Activated naive CD4-positive, alpha-beta T cell treated with anti-CD3 and anti-CD28 coated beads for 36 hours (primary cell): ENCODE measurements around the gene EEF2. TPM values are rescaled to one million over a fixed set of nuclear protein-coding genes. Genes with fewer than 3 reads are reported as not detected.
"Not testable (repeated sequence)": the region's sequence is repeated elsewhere in the genome, so short reads cannot be mapped to it uniquely, and the experiment has no call there.

ENCODE experiments used
- CTCF ChIA-PET: fragments of 350-600 bp; sonication (Branson Sonifier 250); formaldehyde crosslinking; loops from one replicate; lab custom pipeline; 2021; ENCODE audit warnings: antibody characterized with exemption; lab: Charles Lee
- DNase-seq: peaks from one replicate; pipeline ENCODE4 v3.0.0-alpha.2; 2020
- H3K27ac Mint-ChIP-seq: one replicate; pipeline ENCODE4 v1.8.0; 2021; ENCODE audit warnings: mild to moderate bottlenecking, mixed read lengths
- H3K27me3 Mint-ChIP-seq: one replicate; pipeline ENCODE4 v1.8.0; 2021; ENCODE audit warnings: low read depth, mixed read lengths
- H3K36me3 Mint-ChIP-seq: one replicate; pipeline ENCODE4 v1.8.0; 2021; ENCODE audit warnings: low read depth, mixed read lengths
- H3K4me1 Mint-ChIP-seq: one replicate; pipeline ENCODE4 v1.8.0; 2021; ENCODE audit warnings: low read depth, mixed read lengths
- H3K4me3 Mint-ChIP-seq: one replicate; pipeline ENCODE4 v1.8.0; 2021; ENCODE audit warnings: mild to moderate bottlenecking, moderate library complexity, mixed read lengths
- H3K9me3 Mint-ChIP-seq: one replicate; pipeline ENCODE4 v1.8.0; 2021; ENCODE audit warnings: mixed read lengths
- intact Hi-C: fragments of 100-400 bp; cut with micrococcal nuclease; formaldehyde crosslinking; loops from one replicate; pipeline ENCODE4 v1.15.1; 2023
- total RNA-seq, 2 experiments: library from RNA; stranded (reverse); gene quantifications; one replicate each; pipeline ENCODE4 v1.2.3, GENCODE V29; 2021

EEF2 gene
- total RNA-seq, 2 experiments from 2014 or later = 3,747 to 3,914 TPM

GRCh38 chr19:4012092-4012974, 27.1 kb upstream of the EEF2 start:
- intact Hi-C loops = no loop called here
- DNase-seq = no peak
- no peak overlapping the region for H3K27ac Mint-ChIP-seq
- no peaks in the 10 kb centered on the region for H3K27me3 Mint-ChIP-seq
- H3K4me1 Mint-ChIP-seq = peaks cover 36% of the 10 kb centered on the region
- no peaks in the 10 kb centered on the region for H3K9me3 Mint-ChIP-seq
- H3K36me3 Mint-ChIP-seq = peaks cover 3% of the 10 kb centered on the region
- no peak overlapping the region for H3K4me3 Mint-ChIP-seq
- CTCF ChIA-PET = no interaction called here

- H3K36me3 Mint-ChIP-seq, H3K27me3 Mint-ChIP-seq, H3K27ac Mint-ChIP-seq, intact Hi-C loops, H3K4me3 Mint-ChIP-seq, H3K9me3 Mint-ChIP-seq, DNase-seq, CTCF ChIA-PET: not testable (repeated sequence)
- H3K4me1 Mint-ChIP-seq = peaks cover 36% of the 10 kb centered on the region
Observed at GRCh38 chr19:4011430-4011829, 26.2 kb upstream of the EEF2 start.

GRCh38 chr19:4010808-4011110, 25.5 kb upstream of the EEF2 start:
- Mint-ChIP-seq H3K4me3 (no peak overlapping the region), H3K27me3 (no peaks in the 10 kb centered on the region), H3K4me1 (peaks cover 39% of the 10 kb centered on the region), H3K27ac (no peak overlapping the region), H3K9me3 (no peaks in the 10 kb centered on the region), H3K36me3 (peaks cover 1% of the 10 kb centered on the region)
- intact Hi-C loops = no loop called here
- CTCF ChIA-PET = no interaction called here
- no peak for DNase-seq

- no peak for DNase-seq
- Mint-ChIP-seq H3K9me3 (no peaks in the 10 kb centered on the region), H3K27ac (no peak overlapping the region), H3K4me3 (peak overlapping the region; percentile 12), H3K36me3 (peaks cover 1% of the 10 kb centered on the region), H3K27me3 (no peaks in the 10 kb centered on the region), H3K4me1 (peaks cover 40% of the 10 kb centered on the region)
- intact Hi-C loops = loop anchor here (5.0 kb wide), 1 partner anchor 112 kb away; the partner anchor contains the start of gene MAP2K2
- CTCF ChIA-PET = interaction anchor here (0.8 kb wide), 1 partner anchor 123 kb away, joined by 3 read pairs; no protein-coding TSS in a partner anchor
Observed at GRCh38 chr19:4009990-4010807, 24.9 kb upstream of the EEF2 start.

- H3K9me3 Mint-ChIP-seq = no peaks in the 10 kb centered on the region
- peak overlapping the region; percentile 84 for H3K4me3 Mint-ChIP-seq
- intact Hi-C loops = loop anchor here (1.0 to 5.0 kb wide), 6 partner anchors 18 to 452 kb away; partner anchors contain the start of genes ANKRD24, MAP2K2, SIRT6 and ZBTB7A
- H3K4me1 Mint-ChIP-seq = peaks cover 36% of the 10 kb centered on the region
- H3K36me3 Mint-ChIP-seq = no peaks in the 10 kb centered on the region
- H3K27me3 Mint-ChIP-seq = no peaks in the 10 kb centered on the region
- CTCF ChIA-PET = interaction anchor here (1.9 to 3.9 kb wide), 2 partner anchors 20 to 132 kb away, joined by 12 to 18 read pairs; no protein-coding TSS in a partner anchor
- peak; percentile 39 for DNase-seq
- H3K27ac Mint-ChIP-seq = peak overlapping the region; percentile 79
Observed at GRCh38 chr19:4007836-4008539, 22.7 kb upstream of the EEF2 start.

GRCh38 chr19:4007021-4007835, 22.0 kb upstream of the EEF2 start, which contains the start of gene PIAS4:
PIAS4 (plus strand) TSS chr19:4007736; CDS start chr19:4007761, 25 bp downstream.
- intact Hi-C loops = loop anchor here (1.0 to 5.0 kb wide), 6 partner anchors 17 to 451 kb away; partner anchors contain the start of genes ANKRD24, MAP2K2, SIRT6 and ZBTB7A
- CTCF ChIA-PET = interaction anchor here (1.0 to 3.9 kb wide), 3 partner anchors 13 to 132 kb away, joined by 3 to 18 read pairs (median 12); no protein-coding TSS in a partner anchor
- H3K27me3 Mint-ChIP-seq = no peaks in the 10 kb centered on the region
- H3K4me3 Mint-ChIP-seq = peak within 1 kb of the TSS; percentile 84
- H3K36me3 Mint-ChIP-seq = no peaks in the 10 kb centered on the region
- H3K9me3 Mint-ChIP-seq = no peaks in the 10 kb centered on the region
- peak within 1 kb of the TSS; percentile 79 for H3K27ac Mint-ChIP-seq
- H3K4me1 Mint-ChIP-seq = peaks cover 31% of the 10 kb centered on the region
- peak; percentile 96 for DNase-seq

- intact Hi-C loops = loop anchor here (5.0 kb wide), 1 partner anchor 117 kb away; the partner anchor contains the start of gene MAP2K2
- not testable (repeated sequence) for H3K27ac Mint-ChIP-seq, DNase-seq, H3K9me3 Mint-ChIP-seq, H3K36me3 Mint-ChIP-seq, H3K4me3 Mint-ChIP-seq, H3K27me3 Mint-ChIP-seq
- peaks cover 25% of the 10 kb centered on the region for H3K4me1 Mint-ChIP-seq
- CTCF ChIA-PET = interaction anchor here (0.7 to 3.9 kb wide), 3 partner anchors 17 to 408 kb away, joined by 3 to 18 read pairs (median 3); no protein-coding TSS in a partner anchor
Observed at GRCh38 chr19:4005436-4005835, 20.2 kb upstream of the EEF2 start.

- H3K36me3 Mint-ChIP-seq, CTCF ChIA-PET, intact Hi-C loops, H3K9me3 Mint-ChIP-seq, H3K4me1 Mint-ChIP-seq, H3K4me3 Mint-ChIP-seq, DNase-seq, H3K27me3 Mint-ChIP-seq, H3K27ac Mint-ChIP-seq: not testable (repeated sequence)
Observed at GRCh38 chr19:4000798-4001197, 15.5 kb upstream of the EEF2 start.

- intact Hi-C loops, H3K4me3 Mint-ChIP-seq, H3K27ac Mint-ChIP-seq, H3K27me3 Mint-ChIP-seq, H3K4me1 Mint-ChIP-seq, H3K9me3 Mint-ChIP-seq, DNase-seq, H3K36me3 Mint-ChIP-seq: not testable (repeated sequence)
- CTCF ChIA-PET = interaction anchor here (0.6 kb wide), 1 partner anchor 139 kb away, joined by 3 read pairs; no protein-coding TSS in a partner anchor
Observed at GRCh38 chr19:3998667-3999412, 13.6 kb upstream of the EEF2 start.

GRCh38 chr19:3995607-3996006, 10.3 kb upstream of the EEF2 start:
- CTCF ChIA-PET = no interaction called here
- no peaks in the 10 kb centered on the region for H3K9me3 Mint-ChIP-seq
- intact Hi-C loops = no loop called here
- no peak for DNase-seq
- H3K27me3 Mint-ChIP-seq = no peaks in the 10 kb centered on the region
- H3K36me3 Mint-ChIP-seq = no peaks in the 10 kb centered on the region
- peaks cover 3% of the 10 kb centered on the region for H3K4me1 Mint-ChIP-seq
- no peak overlapping the region for H3K27ac Mint-ChIP-seq
- no peak overlapping the region for H3K4me3 Mint-ChIP-seq
